ENCODE measurements around the gene SCOC.

- TF ChIP-seq POLR2A (IDR thresholded peaks at IDR 0.05) (no peak), EP300 (IDR thresholded peaks at IDR 0.05) (no peak), CTCF (IDR thresholded peaks at IDR 0.05) (no peak), POLR2AphosphoS5 (IDR thresholded peaks at IDR 0.05) (no peak)
Measured at GRCh38 chr4:140346136-140346535, 27.3 kb upstream of the SCOC start.
